ENCODE data around the gene FCAMR. TPM values are rescaled to one million over a fixed set of nuclear protein-coding genes. Genes with fewer than 3 reads are reported as not detected.

The FCAMR gene
- total and polyA plus RNA-seq, 2 of the 4 experiments (the other 2 are of a cell fraction): not detected

GRCh38 chr1:207019161-207019560 is 48.9 kb upstream of the FCAMR start:
- ChIA-PET POLR2A (ENCODE audit: unreplicated experiment) (no interaction called here), CTCF (no interaction called here)

More at GRCh38 chr1:207019161-207019560, 48.9 kb upstream of the FCAMR start:
- ATAC-seq (ENCODE audit: low read depth) (no peak), DNase-seq (no peak)
- WGBS, 2 experiments (ENCODE audit: extremely low coverage in 2 of 2, insufficient read length in 1 of 2): 100% methylated on average over 1 of the region's 2 CpGs; no CpG with 5 or more reads in 1 of the 2 experiments
- intact Hi-C loops (cut with micrococcal nuclease) (no loop called here), in situ Hi-C loops (cut with MboI; ENCODE audit: low sequenced_read_pairs) (no loop called here), dilution Hi-C loops (cut with HindIII; ENCODE audit: low sequenced_read_pairs, unreplicated experiment) (no loop called here)
- H4K20me1 ChIP-seq (ENCODE audit: insufficient read depth, low read length): no peaks in the 10 kb centered on the region
- no peak overlapping the region for H4K91ac ChIP-seq (ENCODE audit: insufficient read depth, low read depth, low read length)
- no peak overlapping the region for H3K27ac ChIP-seq (ENCODE audit: insufficient read depth, low read length)
- peaks cover 14% of the 10 kb centered on the region for H3K9me1 ChIP-seq (ENCODE audit: insufficient read depth, low read length)
- H2BK5ac ChIP-seq (ENCODE audit: low read depth, low read length, poor library complexity, severe bottlenecking): no peak overlapping the region
- H2AFZ ChIP-seq (replicated peaks; ENCODE audit: low read length, poor library complexity): no peak overlapping the region
- H3K4me1 ChIP-seq (ENCODE audit: control insufficient read depth, insufficient read depth, low read length): no peaks in the 10 kb centered on the region; the same call in 1 of the 2 replicates
- H3K18ac ChIP-seq (ENCODE audit: low read depth, low read length): no peak overlapping the region
- H4K5ac ChIP-seq (ENCODE audit: low read depth, low read length): no peak overlapping the region
- no peak overlapping the region for H3K4me2 ChIP-seq (ENCODE audit: low read depth, low read length)
- H3K9ac ChIP-seq (ENCODE audit: low read depth, low read length): no peak overlapping the region
- no peak overlapping the region for H2AK9ac ChIP-seq (replicated peaks; ENCODE audit: low read depth, low read length, poor library complexity)
- H4K8ac ChIP-seq (ENCODE audit: low read depth in 2 of 2, low read length in 2 of 2): no peak overlapping the region
- H3K56ac ChIP-seq (ENCODE audit: extremely low read depth, insufficient read depth, low read length): no peak overlapping the region
- H3K23ac ChIP-seq (ENCODE audit: low read depth, low read length): no peak overlapping the region
- no TSS peak for BruUV-seq (replicated peaks)
- H3K27me3 ChIP-seq (ENCODE audit: control insufficient read depth, insufficient read depth, low read length): peaks cover 1% of the 10 kb centered on the region; the same call in 1 of the 2 replicates
- H3K4ac ChIP-seq (ENCODE audit: low read depth, low read length): no peak overlapping the region
- no peaks in the 10 kb centered on the region for H3K9me3 ChIP-seq (ENCODE audit: control insufficient read depth, insufficient read depth, low read length)
- no peak overlapping the region for H2BK120ac ChIP-seq (ENCODE audit: low read depth, low read length)
- H2AK5ac ChIP-seq (ENCODE audit: low read depth, low read length): no peak overlapping the region
- H3K4me3 ChIP-seq (ENCODE audit: insufficient read depth, low read depth, low read length): no peak overlapping the region
- no peak overlapping the region for H3K14ac ChIP-seq (replicated peaks; ENCODE audit: low read depth, low read length)
- no peak for TF ChIP-seq CEBPB (IDR thresholded peaks at IDR 0.05; ENCODE audit: low read depth, low read length)
- H3K36me3 ChIP-seq (ENCODE audit: control insufficient read depth, insufficient read depth, low read length): no peaks in the 10 kb centered on the region
- H3K79me1 ChIP-seq (ENCODE audit: low read depth in 1 of 2, low read length in 2 of 2): no peaks in the 10 kb centered on the region
- no peak overlapping the region for H2BK15ac ChIP-seq (ENCODE audit: low read depth, low read length)
- H2BK20ac ChIP-seq (ENCODE audit: low read depth, low read length): no peak overlapping the region

Measured in IMR-90 (cell line).